ENCODE results near the gene CTSZ. TPM values are rescaled to one million over a fixed set of nuclear protein-coding genes. Genes with fewer than 3 reads are reported as not detected.

Gene CTSZ
- total and polyA plus RNA-seq, 2 experiments from 2014 or later: 0.58 to 41.4 TPM

- Mint-ChIP-seq H3K27me3 (ENCODE audit: insufficient read depth, low read depth, poor library complexity) (peaks cover 12% of the 10 kb centered on the region), H3K4me1 (peaks cover 10% of the 10 kb centered on the region; the same call in 2 of the 3 replicates), H3K9me3 (no peaks in the 10 kb centered on the region), H3K36me3 (ENCODE audit: low read depth) (no peaks in the 10 kb centered on the region), H3K27ac (no peak overlapping the region), H3K4me3 (no peak overlapping the region)
- ATAC-seq (no peak), DNase-seq (ENCODE audit: low spot score) (no peak)
- Histone ChIP-seq H3K4me1 (ENCODE audit: insufficient read depth) (no peaks in the 10 kb centered on the region), H3K27me3 (ENCODE audit: insufficient read depth) (no peaks in the 10 kb centered on the region), H3K4me2 (no peak overlapping the region), H3K79me2 (replicated peaks; ENCODE audit: insufficient read depth) (no peaks in the 10 kb centered on the region), H2AFZ (no peak overlapping the region), H3K27ac (ENCODE audit: low read depth) (no peak overlapping the region), H4K20me1 (replicated peaks; ENCODE audit: insufficient read depth) (no peaks in the 10 kb centered on the region), H3K9me2 (ENCODE audit: insufficient read depth) (no peaks in the 10 kb centered on the region), H3K4me3 (no peak overlapping the region), H3F3A (replicated peaks; ENCODE audit: low read depth) (no peaks in the 10 kb centered on the region), H3K36me3 (ENCODE audit: insufficient read depth) (no peaks in the 10 kb centered on the region)
- TF ChIP-seq ZNF114 (CRISPR knock-in tag; IDR thresholded peaks at IDR 0.05): no peak
- no peak for TF ChIP-seq ZNF331 (CRISPR knock-in tag; IDR thresholded peaks at IDR 0.05; ENCODE audit: low read depth)
- no peak for TF ChIP-seq JUNB (IDR thresholded peaks at IDR 0.05; ENCODE audit: unreplicated experiment)
- no peak for TF ChIP-seq EZH2 (IDR thresholded peaks at IDR 0.05; ENCODE audit: low read depth, unreplicated experiment)
Measured at GRCh38 chr20:59016795-59017492, 9.9 kb upstream of the CTSZ start.

- H3K27me3 Mint-ChIP-seq (ENCODE audit: insufficient read depth, low read depth, poor library complexity): peaks cover 15% of the 10 kb centered on the region
- no peaks in the 10 kb centered on the region for H4K20me1 ChIP-seq (replicated peaks; ENCODE audit: insufficient read depth)
- H3K79me2 ChIP-seq (replicated peaks; ENCODE audit: insufficient read depth): no peaks in the 10 kb centered on the region
- no peaks in the 10 kb centered on the region for H3K27me3 ChIP-seq (ENCODE audit: insufficient read depth)
- H3K9me3 Mint-ChIP-seq: no peaks in the 10 kb centered on the region
- no peak overlapping the region for H3K4me2 ChIP-seq
- peaks cover 5% of the 10 kb centered on the region; the same call in 1 of the 2 replicates for H3K4me1 ChIP-seq (ENCODE audit: insufficient read depth)
- no peak overlapping the region for H3K27ac ChIP-seq (ENCODE audit: low read depth)
- no peaks in the 10 kb centered on the region for H3F3A ChIP-seq (replicated peaks; ENCODE audit: low read depth)
- no peak overlapping the region for H3K4me3 Mint-ChIP-seq
- no peaks in the 10 kb centered on the region for H3K36me3 Mint-ChIP-seq (ENCODE audit: low read depth)
- no peak overlapping the region for H3K27ac Mint-ChIP-seq
- no peak overlapping the region for H3K4me3 ChIP-seq
- peaks cover 15% of the 10 kb centered on the region; the same call in 2 of the 3 replicates for H3K4me1 Mint-ChIP-seq
- H3K9me2 ChIP-seq (ENCODE audit: insufficient read depth): no peaks in the 10 kb centered on the region
- ATAC-seq: no peak
- no peak for DNase-seq (ENCODE audit: low spot score)
- TF ChIP-seq POLR2AphosphoS5 (IDR thresholded peaks at IDR 0.05; ENCODE audit: low read depth): no peak
- no peak for TF ChIP-seq CTCF (conservative IDR thresholded peaks at IDR 0.05; ENCODE audit: low read depth in 2 of 2)
- no peak for TF ChIP-seq EZH2phosphoT487 (IDR thresholded peaks at IDR 0.05; ENCODE audit: unreplicated experiment)
- TF ChIP-seq JUNB (IDR thresholded peaks at IDR 0.05; ENCODE audit: unreplicated experiment): no peak
- TF ChIP-seq ETS1 (IDR thresholded peaks at IDR 0.05): no peak
- TF ChIP-seq EZH2 (IDR thresholded peaks at IDR 0.05; ENCODE audit: low read depth, unreplicated experiment): no peak
- no peak for TF ChIP-seq STAT1 (IDR thresholded peaks at IDR 0.05; ENCODE audit: unreplicated experiment)
- no peaks in the 10 kb centered on the region for H3K36me3 ChIP-seq (ENCODE audit: insufficient read depth)
- no peak overlapping the region for H2AFZ ChIP-seq
Measured at GRCh38 chr20:59015812-59016711, 9.0 kb upstream of the CTSZ start.
